ENCODE results near the gene TSNAX.
A peak's percentile ranks its signal among the peaks of the same experiment; 100 is the strongest.

Gene TSNAX

GRCh38 chr1:231603598-231604275, 75.3 kb downstream of the TSNAX start:
- peak; percentile 58 for DNase-seq

GRCh38 chr1:231604276-231604621, 75.8 kb downstream of the TSNAX start:
- no peak for DNase-seq

GRCh38 chr1:231605149-231606100, 77.0 kb downstream of the TSNAX start:
- no peak for DNase-seq

GRCh38 chr1:231606712-231607111, 78.2 kb downstream of the TSNAX start:
- no peak for DNase-seq

GRCh38 chr1:231610388-231610787, 81.9 kb downstream of the TSNAX start:
- DNase-seq, result no peak

- DNase-seq, result peak; percentile 33
Observed at GRCh38 chr1:231611111-231611510, 82.6 kb downstream of the TSNAX start.

- DNase-seq, result peak; percentile 10
Observed at GRCh38 chr1:231611851-231612250, 83.4 kb downstream of the TSNAX start.

GRCh38 chr1:231612393-231613089, 84.1 kb downstream of the TSNAX start:
- peak; percentile 66 for DNase-seq

GRCh38 chr1:231613419-231614349, 85.2 kb downstream of the TSNAX start:
- peak; percentile 11 for DNase-seq

Measured in CD4-positive, alpha-beta T cell treated with Interleukin-6 for 4 hours (primary cell).